OCI-LY1 (cell line): Measurements from ENCODE around the gene FAM131C.

Source experiments
- EZH2 ChIP-seq: fragments of 200-600 bp; sonication (generic), shearing (Covaris generic); IDR thresholded peaks from 2 replicates; pipeline ENCODE4 v1.8.0; 2017; ENCODE audit warnings: borderline replicate concordance, mixed run types, mild to moderate bottlenecking, antibody characterized with exemption, low read length, moderate library complexity, mixed read lengths
- TF ChIP-seq, protein P1 (sequence below): fragments of 200-600 bp; sonication (generic), shearing (Covaris generic); IDR thresholded peaks from 2 replicates; pipeline ENCODE4 v1.5.1; 2017; ENCODE audit warnings: mild to moderate bottlenecking, antibody characterized with exemption, low read length, moderate library complexity, mixed read lengths

GRCh38 chr1:16017076-16017460, 56.4 kb downstream of the FAM131C start:
- TF ChIP-seq, protein P1, sequence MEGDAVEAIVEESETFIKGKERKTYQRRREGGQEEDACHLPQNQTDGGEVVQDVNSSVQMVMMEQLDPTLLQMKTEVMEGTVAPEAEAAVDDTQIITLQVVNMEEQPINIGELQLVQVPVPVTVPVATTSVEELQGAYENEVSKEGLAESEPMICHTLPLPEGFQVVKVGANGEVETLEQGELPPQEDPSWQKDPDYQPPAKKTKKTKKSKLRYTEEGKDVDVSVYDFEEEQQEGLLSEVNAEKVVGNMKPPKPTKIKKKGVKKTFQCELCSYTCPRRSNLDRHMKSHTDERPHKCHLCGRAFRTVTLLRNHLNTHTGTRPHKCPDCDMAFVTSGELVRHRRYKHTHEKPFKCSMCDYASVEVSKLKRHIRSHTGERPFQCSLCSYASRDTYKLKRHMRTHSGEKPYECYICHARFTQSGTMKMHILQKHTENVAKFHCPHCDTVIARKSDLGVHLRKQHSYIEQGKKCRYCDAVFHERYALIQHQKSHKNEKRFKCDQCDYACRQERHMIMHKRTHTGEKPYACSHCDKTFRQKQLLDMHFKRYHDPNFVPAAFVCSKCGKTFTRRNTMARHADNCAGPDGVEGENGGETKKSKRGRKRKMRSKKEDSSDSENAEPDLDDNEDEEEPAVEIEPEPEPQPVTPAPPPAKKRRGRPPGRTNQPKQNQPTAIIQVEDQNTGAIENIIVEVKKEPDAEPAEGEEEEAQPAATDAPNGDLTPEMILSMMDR = no peak
- no peak for TF ChIP-seq EZH2
